Measurements from ENCODE around the gene KRT71.

GRCh38 chr12:52566847-52567291 lies 13.9 kb upstream of the KRT71 start:
- TF ChIP-seq CTCF (conservative IDR thresholded peaks at IDR 0.05; ENCODE audit: low read depth, low read length), result no peak
- TF ChIP-seq EZH2phosphoT487 (IDR thresholded peaks at IDR 0.05; ENCODE audit: borderline replicate concordance, low read length), result no peak
